ENCODE measurements around the gene SNX15. TPM values are rescaled to one million over a fixed set of nuclear protein-coding genes. Genes with fewer than 3 reads are reported as not detected.

SNX15 gene
- total and polyA plus RNA-seq, 2 donors (not counting 1 experiment from before 2014, with no cell fraction given), result 26.0 to 28.5 TPM

DNA sequence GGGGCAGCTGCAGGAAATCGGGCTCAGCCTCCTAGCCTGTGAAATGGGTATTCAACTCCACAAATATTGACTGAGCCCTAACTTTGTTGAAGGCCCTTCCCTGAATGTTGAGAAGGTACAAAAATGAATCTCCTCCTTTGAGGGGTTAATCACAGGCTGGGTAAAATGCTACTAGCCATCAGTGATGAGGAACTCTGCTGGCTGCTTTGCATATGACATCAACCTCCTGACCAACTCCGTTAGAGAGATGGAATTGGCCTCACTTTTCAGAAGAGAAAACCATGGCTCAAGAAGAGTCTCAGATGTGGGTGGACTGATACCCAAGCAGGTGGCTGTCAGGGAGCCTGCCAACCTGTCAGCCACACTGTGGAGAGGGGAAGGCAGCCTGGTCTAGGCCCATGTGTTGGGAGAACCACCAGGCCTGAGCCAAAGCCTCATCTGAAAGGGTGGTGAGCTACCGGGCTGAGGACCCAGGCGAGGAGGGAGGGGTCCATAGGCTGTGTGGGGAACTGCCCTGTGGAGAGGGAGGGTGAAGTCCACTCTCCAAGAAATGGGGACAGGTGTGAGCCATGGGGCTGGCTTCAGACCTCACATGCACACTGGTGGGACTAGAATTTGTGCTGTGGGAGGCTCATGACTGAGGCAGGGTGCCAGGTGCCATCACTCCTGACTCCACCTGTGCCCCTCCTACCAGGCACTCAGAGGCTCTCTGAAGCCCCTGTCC lies 44.8 kb downstream of the SNX15 start:
- no peaks in the 10 kb centered on the region for H3K27me3 Mint-ChIP-seq
- H3K27me3 ChIP-seq (replicated peaks in 1 of 4; ENCODE audit: control extremely low read depth in 1 of 4, control insufficient read depth in 3 of 4, insufficient read depth in 4 of 4, low read length in 3 of 4), result no peaks in the 10 kb centered on the region
- no peak overlapping the region for H3K9ac ChIP-seq (ENCODE audit: low read length)
- ChIA-PET POLR2A (no interaction called here), CTCF (interaction anchor here (0.6 kb wide), 1 partner anchor 203 kb away, joined by 3 read pairs; no protein-coding TSS in a partner anchor)
- H3K4me3 Mint-ChIP-seq, result no peak overlapping the region
- H3K27ac ChIP-seq (ENCODE audit: low read length in 2 of 2), result no peak overlapping the region
- ATAC-seq (ENCODE audit: low read depth) (no peak), DNase-seq (no peak)
- 88% methylated on average over 2 of the region's 4 CpGs for WGBS (ENCODE audit: insufficient coverage)
- intact Hi-C loops (cut with micrococcal nuclease), result no loop called here
- TF ChIP-seq, protein P1, sequence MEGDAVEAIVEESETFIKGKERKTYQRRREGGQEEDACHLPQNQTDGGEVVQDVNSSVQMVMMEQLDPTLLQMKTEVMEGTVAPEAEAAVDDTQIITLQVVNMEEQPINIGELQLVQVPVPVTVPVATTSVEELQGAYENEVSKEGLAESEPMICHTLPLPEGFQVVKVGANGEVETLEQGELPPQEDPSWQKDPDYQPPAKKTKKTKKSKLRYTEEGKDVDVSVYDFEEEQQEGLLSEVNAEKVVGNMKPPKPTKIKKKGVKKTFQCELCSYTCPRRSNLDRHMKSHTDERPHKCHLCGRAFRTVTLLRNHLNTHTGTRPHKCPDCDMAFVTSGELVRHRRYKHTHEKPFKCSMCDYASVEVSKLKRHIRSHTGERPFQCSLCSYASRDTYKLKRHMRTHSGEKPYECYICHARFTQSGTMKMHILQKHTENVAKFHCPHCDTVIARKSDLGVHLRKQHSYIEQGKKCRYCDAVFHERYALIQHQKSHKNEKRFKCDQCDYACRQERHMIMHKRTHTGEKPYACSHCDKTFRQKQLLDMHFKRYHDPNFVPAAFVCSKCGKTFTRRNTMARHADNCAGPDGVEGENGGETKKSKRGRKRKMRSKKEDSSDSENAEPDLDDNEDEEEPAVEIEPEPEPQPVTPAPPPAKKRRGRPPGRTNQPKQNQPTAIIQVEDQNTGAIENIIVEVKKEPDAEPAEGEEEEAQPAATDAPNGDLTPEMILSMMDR (IDR thresholded peaks at IDR 0.05), result no peak
- no peak for TF ChIP-seq EZH2 (IDR thresholded peaks at IDR 0.05; ENCODE audit: borderline replicate concordance, insufficient read depth, low read depth, low read length, poor library complexity, severe bottlenecking)
- H3K9me3 ChIP-seq (ENCODE audit: control extremely low read depth in 1 of 3, control insufficient read depth in 2 of 3, insufficient read depth in 1 of 3, low read length in 2 of 3), result no peaks in the 10 kb centered on the region
- H3K36me3 ChIP-seq (replicated peaks in 1 of 2; ENCODE audit: control extremely low read depth in 1 of 2, control insufficient read depth in 1 of 2, extremely low read depth in 1 of 2, insufficient read depth in 2 of 2, low read length in 1 of 2), result no peaks in the 10 kb centered on the region
- H4K20me1 ChIP-seq (ENCODE audit: control insufficient read depth, insufficient read depth, low read length, poor library complexity, severe bottlenecking), result no peaks in the 10 kb centered on the region
- no peak overlapping the region for H3K4me3 ChIP-seq (ENCODE audit: control extremely low read depth in 1 of 5, extremely low read depth in 1 of 5, insufficient read depth in 1 of 5, low read depth in 2 of 5, low read length in 4 of 5)
- H3K27ac Mint-ChIP-seq, result no peak overlapping the region
- no peaks in the 10 kb centered on the region for H3K79me2 ChIP-seq (ENCODE audit: control insufficient read depth, insufficient read depth, low read length)
- no peak overlapping the region for H3K4me2 ChIP-seq (replicated peaks; ENCODE audit: low read depth, low read length, poor library complexity, severe bottlenecking)
- peaks cover 0 to 11% of the 10 kb centered on the region in 2 donors for H3K4me1 ChIP-seq (ENCODE audit: control insufficient read depth in 2 of 2, insufficient read depth in 2 of 2, low read length in 2 of 2)
- H3K9me3 Mint-ChIP-seq (ENCODE audit: insufficient read depth), result no peaks in the 10 kb centered on the region
- peaks cover 4% of the 10 kb centered on the region for H3K4me1 Mint-ChIP-seq
- H2AFZ ChIP-seq (ENCODE audit: insufficient read depth, low read depth, low read length, poor library complexity, severe bottlenecking), result peak overlapping the region; percentile 21

DNA sequence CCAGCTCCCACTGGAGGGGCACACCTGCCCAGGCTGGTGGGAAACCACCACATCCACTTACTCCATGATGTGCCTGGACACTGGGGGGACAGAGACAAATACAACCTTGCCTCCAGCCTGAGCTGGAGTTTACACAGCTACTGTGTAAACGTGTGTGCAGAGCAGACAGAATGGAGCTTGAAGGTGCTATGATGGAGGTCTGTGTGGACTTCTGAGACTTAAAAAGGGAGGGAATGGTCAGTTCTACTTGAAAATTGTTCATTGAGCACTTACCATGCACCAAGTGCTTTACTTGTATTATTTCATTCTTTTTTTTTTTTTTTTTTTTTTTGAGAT lies 45.4 kb downstream of the SNX15 start:
- WGBS (ENCODE audit: insufficient coverage), result 100% methylated on average over 1 of the region's 1 CpG
- DNase-seq, result no peak
- intact Hi-C loops (cut with micrococcal nuclease), result no loop called here
- peaks cover 0 to 11% of the 10 kb centered on the region in 2 donors for H3K4me1 ChIP-seq (ENCODE audit: control insufficient read depth in 2 of 2, insufficient read depth in 2 of 2, low read length in 2 of 2)
- H3K27ac Mint-ChIP-seq, result no peak overlapping the region
- no peaks in the 10 kb centered on the region for H3K9me3 Mint-ChIP-seq (ENCODE audit: insufficient read depth)
- no peak for ATAC-seq (ENCODE audit: low read depth)
- TF ChIP-seq, protein P1 (IDR thresholded peaks at IDR 0.05), result no peak
- TF ChIP-seq EZH2 (IDR thresholded peaks at IDR 0.05; ENCODE audit: borderline replicate concordance, insufficient read depth, low read depth, low read length, poor library complexity, severe bottlenecking), result no peak
- no peak overlapping the region for H3K27ac ChIP-seq (ENCODE audit: low read length in 2 of 2)
- H3K27me3 Mint-ChIP-seq, result no peaks in the 10 kb centered on the region
- H3K4me2 ChIP-seq (replicated peaks; ENCODE audit: low read depth, low read length, poor library complexity, severe bottlenecking), result no peak overlapping the region
- H3K4me1 Mint-ChIP-seq, result peaks cover 4% of the 10 kb centered on the region
- H3K9me3 ChIP-seq (ENCODE audit: control extremely low read depth in 1 of 3, control insufficient read depth in 2 of 3, insufficient read depth in 1 of 3, low read length in 2 of 3), result no peaks in the 10 kb centered on the region
- no peak overlapping the region for H2AFZ ChIP-seq (ENCODE audit: insufficient read depth, low read depth, low read length, poor library complexity, severe bottlenecking)
- H3K4me3 Mint-ChIP-seq, result no peak overlapping the region
- no peaks in the 10 kb centered on the region for H3K27me3 ChIP-seq (replicated peaks in 1 of 4; ENCODE audit: control extremely low read depth in 1 of 4, control insufficient read depth in 3 of 4, insufficient read depth in 4 of 4, low read length in 3 of 4)
- ChIA-PET CTCF (no interaction called here), POLR2A (no interaction called here)
- H3K79me2 ChIP-seq (ENCODE audit: control insufficient read depth, insufficient read depth, low read length), result no peaks in the 10 kb centered on the region
- H4K20me1 ChIP-seq (ENCODE audit: control insufficient read depth, insufficient read depth, low read length, poor library complexity, severe bottlenecking), result no peaks in the 10 kb centered on the region
- no peak overlapping the region for H3K9ac ChIP-seq (ENCODE audit: low read length)
- H3K4me3 ChIP-seq (ENCODE audit: control extremely low read depth in 1 of 5, extremely low read depth in 1 of 5, insufficient read depth in 1 of 5, low read depth in 2 of 5, low read length in 4 of 5), result no peak overlapping the region
- H3K36me3 ChIP-seq (replicated peaks in 1 of 2; ENCODE audit: control extremely low read depth in 1 of 2, control insufficient read depth in 1 of 2, extremely low read depth in 1 of 2, insufficient read depth in 2 of 2, low read length in 1 of 2), result no peaks in the 10 kb centered on the region

Measured in B cell (primary cell).